ENCODE results near the gene RAB33B.

RAB33B gene

DNA sequence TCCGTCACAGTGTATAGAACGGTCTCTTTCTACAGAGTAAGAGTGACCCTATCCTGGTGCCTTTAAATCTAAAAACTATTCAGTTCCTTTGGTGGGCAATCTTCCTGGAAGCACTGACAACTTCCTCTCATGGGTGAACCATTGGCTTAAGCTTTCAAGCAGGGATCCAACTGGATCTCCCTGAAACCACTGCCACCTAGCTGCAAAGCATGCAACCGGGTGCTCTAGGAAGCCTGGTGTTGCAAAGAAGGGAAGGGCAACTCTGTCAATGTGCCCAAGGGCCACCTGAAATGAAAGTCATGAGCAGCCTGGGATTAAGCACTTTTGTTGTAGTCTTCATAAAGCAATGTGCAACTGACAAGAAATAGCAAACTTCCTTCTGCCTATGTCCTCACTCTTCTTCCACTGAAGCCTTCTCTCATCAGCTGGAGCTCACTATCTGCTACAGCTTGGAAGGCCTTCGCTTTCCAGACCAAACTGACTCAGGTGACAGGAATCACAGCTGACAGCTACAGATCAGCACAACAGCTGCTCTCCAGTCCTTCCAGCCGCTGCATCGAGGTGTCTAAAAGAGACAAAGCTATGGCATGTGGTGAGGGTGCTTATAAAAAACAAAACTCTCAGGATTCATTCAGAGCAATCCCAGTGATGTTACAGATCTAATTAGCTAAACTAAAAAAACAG lies 55.9 kb downstream of the RAB33B start:
- DNase-seq, result no peak

DNA sequence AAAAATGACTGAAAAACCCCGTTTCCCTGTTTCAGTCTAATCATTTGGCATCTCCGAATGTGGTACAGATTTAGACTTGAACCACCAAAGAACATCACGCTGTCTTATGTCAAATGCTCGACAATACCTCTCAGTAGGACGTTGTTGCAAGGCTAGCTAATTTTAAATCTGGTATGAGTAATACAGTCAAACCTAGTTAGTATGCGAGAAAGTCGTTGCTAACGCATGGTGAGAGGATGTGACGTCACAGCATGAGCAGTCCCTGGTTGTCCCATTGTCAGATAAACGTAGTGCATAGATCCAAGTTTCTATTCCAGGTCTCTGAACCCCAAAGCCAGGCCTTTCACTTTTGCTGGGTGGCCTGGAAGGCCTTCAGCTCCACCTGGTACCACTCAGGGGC lies 57.4 kb downstream of the RAB33B start:
- DNase-seq, result no peak

DNA sequence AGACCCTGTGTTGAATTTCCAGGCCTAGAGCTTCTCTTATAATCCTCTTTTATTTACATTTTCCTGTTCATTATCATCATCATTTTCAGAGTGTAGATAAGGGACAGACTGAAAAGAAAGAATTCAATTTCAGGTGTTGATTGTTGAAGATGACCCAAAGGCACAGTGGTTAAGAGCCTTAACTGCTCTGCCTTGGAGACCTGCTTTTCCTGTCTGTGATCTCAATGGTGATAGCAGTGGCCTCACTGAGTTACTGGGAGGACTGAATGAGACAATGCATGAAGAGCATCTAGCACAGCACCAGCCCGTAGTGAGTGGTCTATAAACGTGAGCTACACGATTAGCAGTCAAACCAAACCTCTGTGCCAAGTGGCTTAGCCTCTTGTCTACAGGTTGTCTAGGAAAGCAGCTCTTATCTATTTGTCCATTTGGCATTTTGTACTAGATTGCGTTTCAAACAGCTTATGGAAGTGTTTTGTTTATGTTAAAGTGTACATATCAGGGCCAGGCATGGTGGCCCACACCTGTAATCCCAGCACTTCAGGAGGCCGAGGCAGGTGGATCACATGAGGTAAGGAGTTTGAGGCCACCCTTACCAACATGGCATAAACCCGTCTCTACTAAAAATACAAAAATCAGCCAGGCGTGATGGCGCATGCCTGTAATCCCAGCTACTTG lies 60.6 kb downstream of the RAB33B start:
- DNase-seq, result no peak

DNA sequence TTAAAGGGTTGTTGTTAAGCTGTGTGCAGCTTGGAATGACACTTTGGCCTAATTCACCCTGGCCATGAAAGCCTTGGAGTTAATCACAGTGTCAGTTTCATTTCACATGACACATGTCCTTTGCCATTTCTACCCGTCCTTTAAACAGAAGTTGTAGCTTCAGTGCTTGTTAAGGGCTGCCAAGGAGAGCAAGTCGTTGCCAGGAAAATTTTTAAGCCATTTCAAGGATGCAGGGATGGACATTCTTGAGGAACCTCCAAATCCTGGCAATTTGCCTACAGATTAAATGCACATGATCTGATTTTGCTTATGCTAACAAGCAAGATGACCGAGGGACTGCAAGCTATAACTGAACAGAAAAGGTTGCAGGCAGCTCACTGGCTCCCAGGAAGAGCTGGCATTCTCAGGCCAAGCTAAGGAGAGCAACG lies 61.6 kb downstream of the RAB33B start:
- DNase-seq, result no peak

DNA sequence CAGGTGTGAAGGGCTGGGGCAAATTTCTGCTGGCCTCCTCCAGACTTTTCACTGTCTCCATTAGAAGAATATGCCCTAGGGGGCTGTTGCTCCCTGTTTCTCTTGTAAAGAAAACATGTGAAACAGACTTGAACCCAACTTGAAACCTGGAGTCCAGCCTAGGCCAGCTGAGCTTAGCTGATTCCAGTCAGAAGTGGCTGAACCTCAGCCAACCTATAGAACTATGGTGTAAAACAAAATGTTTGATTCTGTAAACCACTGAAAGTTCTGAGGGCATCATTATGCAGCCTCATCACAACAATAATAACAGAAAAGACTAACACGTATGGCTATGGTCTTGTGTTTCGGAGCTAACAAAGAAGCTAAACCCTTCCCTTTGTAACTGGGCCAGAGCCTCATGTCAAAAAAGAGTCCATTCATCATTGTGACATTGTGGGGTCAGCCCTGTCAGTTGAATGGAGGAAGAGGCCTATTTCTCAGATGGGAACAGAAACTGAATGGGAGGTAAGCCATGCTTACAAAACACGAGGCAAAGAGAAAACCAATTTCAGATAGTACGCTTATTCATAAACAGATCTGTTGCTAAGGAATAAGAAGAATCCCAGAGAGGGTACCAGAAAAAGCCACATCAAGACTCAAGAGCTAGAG lies 68.0 kb downstream of the RAB33B start:
- DNase-seq, result no peak

DNA sequence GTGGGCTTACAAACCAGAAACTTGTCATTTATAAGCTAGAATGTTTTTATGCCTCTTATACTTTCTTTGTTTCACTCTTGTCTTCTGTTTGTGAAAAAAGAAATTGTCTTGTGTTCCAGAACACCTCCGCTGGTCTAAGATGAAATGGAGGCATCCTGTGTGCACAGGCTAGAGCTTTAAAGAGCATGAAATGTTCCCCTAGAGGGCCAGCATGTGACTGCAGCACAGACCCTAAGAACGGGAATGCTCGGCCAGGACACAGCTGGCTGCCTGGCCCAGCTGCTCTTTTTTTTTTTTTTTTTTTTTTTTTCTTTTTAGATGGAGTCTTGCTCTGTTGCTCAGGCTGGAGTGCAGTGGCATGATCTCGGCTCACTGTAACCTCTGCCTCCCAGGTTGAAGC lies 68.5 kb downstream of the RAB33B start:
- DNase-seq, result no peak

DNA sequence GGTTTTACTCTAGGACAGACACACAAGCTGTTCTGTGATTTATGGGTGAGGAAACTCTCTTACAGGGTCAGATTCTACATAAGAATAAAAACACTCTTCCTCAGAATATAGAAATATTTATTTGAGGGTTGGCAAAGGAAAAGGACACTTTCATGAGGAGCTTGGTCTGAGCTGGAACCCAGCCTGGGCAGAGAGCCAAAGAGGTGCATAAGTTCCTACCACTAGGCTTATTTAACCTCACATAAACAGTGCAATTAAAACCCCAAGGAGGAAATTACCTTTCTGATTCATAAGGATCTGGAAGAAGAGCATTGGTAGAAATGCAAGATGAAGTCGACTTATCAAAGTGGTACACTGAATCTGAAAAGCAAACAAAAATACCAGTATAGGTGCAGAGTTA lies 69.2 kb downstream of the RAB33B start:
- DNase-seq, result no peak

DNA sequence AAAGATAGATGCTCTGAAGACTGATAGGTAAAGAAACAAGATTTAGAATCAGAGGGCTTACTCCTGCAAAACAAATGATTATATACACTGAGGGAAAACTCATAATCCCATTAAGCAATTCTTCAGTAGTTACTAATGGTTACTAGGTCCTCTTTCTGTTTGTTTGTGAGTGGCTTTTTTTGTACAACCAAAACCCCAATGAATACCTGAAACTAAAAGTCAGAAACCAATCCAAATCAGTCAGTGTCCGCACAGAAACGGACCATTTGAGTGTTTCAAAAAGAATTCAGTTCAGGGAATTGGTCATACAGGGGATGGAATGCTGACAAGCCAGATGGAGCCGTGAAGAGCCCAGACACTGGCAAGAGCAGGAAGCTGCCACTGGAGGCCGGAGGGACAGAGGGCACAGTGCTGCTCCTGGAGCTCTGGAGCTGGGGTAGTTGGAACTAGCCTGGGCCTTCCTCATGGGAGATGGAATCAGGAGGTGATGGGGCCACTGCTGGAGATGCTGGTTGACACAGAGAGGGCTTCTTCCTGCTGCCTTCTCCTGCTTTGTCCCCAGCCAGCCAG lies 70.2 kb downstream of the RAB33B start:
- no peak for DNase-seq

DNA sequence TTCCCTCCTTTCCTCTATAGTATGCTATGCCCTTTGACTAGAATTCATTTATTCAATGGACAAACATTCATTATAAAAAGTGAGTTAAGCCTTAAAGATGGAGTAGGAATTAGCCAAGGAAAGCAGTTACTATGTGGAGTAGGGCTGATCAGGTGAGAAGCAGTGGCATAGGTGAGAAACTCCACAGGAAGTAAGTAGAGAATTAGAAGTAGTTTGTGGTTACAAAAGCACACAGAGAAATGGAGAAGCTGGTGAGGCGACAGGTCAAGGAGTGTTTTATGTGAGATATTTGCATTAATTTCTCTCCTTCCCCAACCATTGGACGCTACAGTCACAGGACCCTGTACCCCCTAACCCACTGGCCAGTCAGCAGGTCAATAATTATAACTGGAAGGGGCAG lies 71.5 kb downstream of the RAB33B start:
- DNase-seq, result no peak

Measured in stimulated activated CD4-positive, alpha-beta T cell treated with anti-CD3 and anti-CD28 coated beads, Interleukin-1b, Interleukin-23, amount 100 ng/mL, for 48 hours (primary cell).